ENCODE results near the gene ME1. TPM values are rescaled to one million over a fixed set of nuclear protein-coding genes. Genes with fewer than 3 reads are reported as not detected.

Gene ME1
- total RNA-seq, 3 donors from 2014 or later, result 2.6 to 10.4 (median 7.3) TPM

DNA sequence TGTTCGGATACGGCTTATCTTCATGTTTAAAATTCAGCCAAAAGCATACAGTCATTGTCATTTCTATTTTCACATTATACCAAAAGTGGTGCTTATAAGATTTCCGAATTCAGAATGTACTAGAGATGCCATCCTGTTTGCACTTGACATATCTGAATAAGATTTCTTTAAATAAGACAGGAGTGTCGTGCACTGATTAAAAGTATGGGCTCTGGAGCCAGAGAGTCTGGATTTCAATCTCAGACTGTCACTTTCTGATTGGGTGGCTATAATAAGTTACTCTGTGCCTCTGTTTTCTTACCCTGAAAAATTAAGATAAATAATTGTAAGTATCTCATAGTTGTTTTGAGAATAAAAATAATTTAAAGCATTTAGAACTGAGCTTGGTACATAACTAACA is 144.9 kb downstream of the ME1 start:
- intact Hi-C loops (cut with DNase I, micrococcal nuclease), result no loop called here
- Histone ChIP-seq H3K36me3 (ENCODE audit: low read depth) (no peaks in the 10 kb centered on the region), H3K9me3 (no peaks in the 10 kb centered on the region), H3K4me3 (no peak overlapping the region), H3K4me1 (ENCODE audit: low read depth) (no peaks in the 10 kb centered on the region)
- no peak for DNase-seq
- no peak for ATAC-seq
- TF ChIP-seq, protein P1, sequence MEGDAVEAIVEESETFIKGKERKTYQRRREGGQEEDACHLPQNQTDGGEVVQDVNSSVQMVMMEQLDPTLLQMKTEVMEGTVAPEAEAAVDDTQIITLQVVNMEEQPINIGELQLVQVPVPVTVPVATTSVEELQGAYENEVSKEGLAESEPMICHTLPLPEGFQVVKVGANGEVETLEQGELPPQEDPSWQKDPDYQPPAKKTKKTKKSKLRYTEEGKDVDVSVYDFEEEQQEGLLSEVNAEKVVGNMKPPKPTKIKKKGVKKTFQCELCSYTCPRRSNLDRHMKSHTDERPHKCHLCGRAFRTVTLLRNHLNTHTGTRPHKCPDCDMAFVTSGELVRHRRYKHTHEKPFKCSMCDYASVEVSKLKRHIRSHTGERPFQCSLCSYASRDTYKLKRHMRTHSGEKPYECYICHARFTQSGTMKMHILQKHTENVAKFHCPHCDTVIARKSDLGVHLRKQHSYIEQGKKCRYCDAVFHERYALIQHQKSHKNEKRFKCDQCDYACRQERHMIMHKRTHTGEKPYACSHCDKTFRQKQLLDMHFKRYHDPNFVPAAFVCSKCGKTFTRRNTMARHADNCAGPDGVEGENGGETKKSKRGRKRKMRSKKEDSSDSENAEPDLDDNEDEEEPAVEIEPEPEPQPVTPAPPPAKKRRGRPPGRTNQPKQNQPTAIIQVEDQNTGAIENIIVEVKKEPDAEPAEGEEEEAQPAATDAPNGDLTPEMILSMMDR (IDR thresholded peaks at IDR 0.05), result no peak

DNA sequence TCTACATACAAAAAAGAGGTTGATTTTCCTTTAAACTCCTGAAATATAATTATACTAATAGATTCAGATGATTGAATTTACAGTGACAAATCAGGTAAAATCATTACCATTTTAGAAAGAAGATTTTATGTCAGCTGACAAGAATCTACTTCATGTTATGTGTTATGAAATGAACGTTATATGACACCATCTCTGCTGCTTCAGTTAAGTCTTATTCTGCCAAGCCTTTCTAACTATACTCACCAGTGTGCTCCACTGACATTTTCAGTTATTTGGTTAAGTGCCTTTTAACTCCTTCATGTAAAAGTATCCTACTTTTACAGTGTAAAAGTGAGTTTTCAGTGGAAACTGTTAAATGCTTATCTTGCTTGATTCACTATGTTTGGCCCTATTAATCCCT is 157.3 kb downstream of the ME1 start:
- no peak for DNase-seq
- Histone ChIP-seq H3K9me3 (no peaks in the 10 kb centered on the region), H3K4me3 (no peak overlapping the region), H3K36me3 (ENCODE audit: low read depth) (no peaks in the 10 kb centered on the region), H3K4me1 (ENCODE audit: low read depth) (no peaks in the 10 kb centered on the region)
- TF ChIP-seq, protein P1 (IDR thresholded peaks at IDR 0.05), result no peak
- intact Hi-C loops (cut with DNase I, micrococcal nuclease), result no loop called here
- ATAC-seq, result no peak

DNA sequence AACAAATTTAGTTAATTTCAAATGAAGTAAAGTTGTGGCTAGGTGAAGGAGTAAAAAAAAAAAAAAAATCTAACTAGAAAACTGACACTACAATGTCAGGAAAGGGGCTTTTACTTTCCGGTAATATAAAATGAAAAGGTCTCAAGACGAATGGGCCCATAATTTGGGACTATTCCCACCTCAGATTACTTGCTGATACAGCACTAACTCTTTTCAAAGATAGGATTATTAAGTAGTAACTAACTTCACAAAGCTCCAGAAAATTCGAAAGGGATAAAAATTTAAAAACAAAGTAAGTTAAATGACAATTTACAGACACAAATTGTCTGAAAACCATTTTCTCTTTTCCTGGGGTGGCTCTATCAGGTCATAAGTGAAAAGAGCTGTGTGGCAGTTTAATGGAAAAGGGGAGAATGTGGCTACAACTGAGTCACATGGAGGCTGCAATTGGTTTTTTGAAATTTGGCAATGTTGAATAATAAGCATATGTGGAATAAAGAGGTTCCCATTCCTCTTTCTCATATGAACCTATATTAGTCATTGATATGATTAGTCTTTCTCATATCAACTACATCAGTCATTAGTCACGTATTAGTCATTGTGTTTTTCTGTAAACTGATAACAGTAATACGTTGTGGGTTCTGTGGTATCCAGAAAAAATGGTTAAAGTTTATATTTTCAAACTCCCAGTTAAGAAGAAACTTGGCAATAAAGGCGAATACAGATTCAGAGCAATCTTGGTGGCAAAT is 159.7 kb downstream of the ME1 start:
- Histone ChIP-seq H3K4me3 (no peak overlapping the region), H3K36me3 (ENCODE audit: low read depth) (no peaks in the 10 kb centered on the region), H3K4me1 (ENCODE audit: low read depth) (no peaks in the 10 kb centered on the region), H3K9me3 (no peaks in the 10 kb centered on the region)
- ATAC-seq, result no peak
- no peak for DNase-seq
- TF ChIP-seq, protein P1 (IDR thresholded peaks at IDR 0.05), result no peak
- intact Hi-C loops (cut with DNase I, micrococcal nuclease), result no loop called here

DNA sequence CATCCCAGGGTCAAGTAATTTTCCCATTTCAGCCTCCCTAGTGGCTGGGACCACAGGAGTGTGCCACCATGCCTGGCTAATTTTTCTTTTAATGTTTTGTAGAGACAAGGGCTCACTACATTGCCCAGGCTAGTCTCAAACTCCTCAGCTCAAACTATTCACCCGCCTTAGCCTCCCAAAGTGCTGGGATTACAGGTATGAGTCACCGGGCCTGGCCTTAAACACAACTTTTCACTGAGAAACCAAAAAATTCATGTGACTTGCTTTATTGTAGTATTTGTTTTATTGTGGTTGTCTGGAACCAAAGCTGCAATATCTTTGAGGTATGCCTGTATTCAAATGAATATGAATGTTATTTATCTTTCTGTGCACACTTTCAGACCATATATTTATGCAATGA is 165.5 kb downstream of the ME1 start:
- Histone ChIP-seq H3K4me1 (ENCODE audit: low read depth) (no peaks in the 10 kb centered on the region), H3K4me3 (no peak overlapping the region), H3K36me3 (ENCODE audit: low read depth) (no peaks in the 10 kb centered on the region), H3K9me3 (no peaks in the 10 kb centered on the region)
- intact Hi-C loops (cut with DNase I, micrococcal nuclease), result no loop called here
- ATAC-seq (no peak), DNase-seq (no peak)
- TF ChIP-seq, protein P1 (IDR thresholded peaks at IDR 0.05), result no peak

DNA sequence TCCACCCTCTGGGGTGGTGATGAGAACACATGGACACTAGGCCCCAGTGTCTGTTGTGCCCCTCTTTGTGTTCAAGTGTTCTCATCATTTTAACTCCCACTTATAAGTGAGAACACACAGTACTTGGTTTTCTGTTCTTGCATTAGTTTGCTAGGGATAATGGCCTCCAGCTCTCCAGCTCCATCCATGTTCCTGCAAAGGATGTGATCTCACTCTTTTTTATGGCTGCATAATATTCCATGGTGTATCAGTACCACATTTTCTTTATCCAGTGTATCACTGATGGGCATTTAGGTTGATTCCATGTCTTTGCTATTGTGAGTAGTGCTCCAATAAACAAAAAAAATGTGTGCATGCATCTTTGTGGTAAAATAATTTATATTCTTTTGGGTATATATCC is 170.3 kb downstream of the ME1 start:
- H3K9me3 ChIP-seq, result no peaks in the 10 kb centered on the region
- intact Hi-C loops (cut with DNase I, micrococcal nuclease), result no loop called here
- ATAC-seq, result no peak
- no peak overlapping the region for H3K4me3 ChIP-seq
- no peaks in the 10 kb centered on the region for H3K36me3 ChIP-seq (ENCODE audit: low read depth)
- TF ChIP-seq, protein P1 (IDR thresholded peaks at IDR 0.05), result no peak
- no peak for DNase-seq
- H3K4me1 ChIP-seq (ENCODE audit: low read depth), result no peaks in the 10 kb centered on the region
